Prostate gland (tissue), 2 donors: Measurements from ENCODE around the gene P2RY8. TPM values are rescaled to one million over a fixed set of nuclear protein-coding genes. Genes with fewer than 3 reads are reported as not detected.
"Not testable (repeated sequence)": the region's sequence is repeated elsewhere in the genome, so short reads cannot be mapped to it uniquely, and the experiment has no call there.

Experiments
- DNase-seq: peaks from one replicate; pipeline ENCODE4 v3.0.0-alpha.2; 2019; ENCODE audit warnings: low spot score
- H3K27ac ChIP-seq, 2 donors: fragments of 200-600 bp; sonication (generic); 2 replicates each; pipeline ENCODE4 v1.5.1; 2017 to 2019
- H3K27me3 ChIP-seq: fragments of 200-600 bp; sonication (generic); replicated peaks from 2 replicates; pipeline ENCODE4 v1.5.1; 2019; ENCODE audit not compliant: insufficient read depth
- H3K36me3 ChIP-seq, 2 donors: fragments of 200-600 bp; sonication (generic); 1 replicate in 1 of 2; 2 replicates in 1 of 2; pipeline versions ENCODE4 v1.5.1 to v1.8.1; 2017 to 2019
- H3K4me1 ChIP-seq: fragments of 200-600 bp; sonication (generic); replicated peaks from 2 replicates; pipeline ENCODE4 v1.5.1; 2019
- H3K4me3 ChIP-seq, 2 donors: fragments of 200-600 bp; sonication (generic); 2 replicates each; pipeline ENCODE4 v1.5.1; 2017 to 2019
- H3K9me3 ChIP-seq: fragments of 200-600 bp; sonication (generic); 2 replicates; pipeline ENCODE4 v1.5.1; 2017
- CTCF ChIP-seq, 4 experiments: fragments of 200-600 bp in 2 of 4; fragments of 450-650 bp in 2 of 4; sonication (generic) in 2 of 4; IDR thresholded peaks; 1 replicate in 3 of 4; 2 replicates in 1 of 4; pipeline ENCODE4 v1.5.1; 2016 to 2019; ENCODE audit warnings: antibody characterized with exemption in 4 of 4, mild to moderate bottlenecking in 2 of 4, moderate library complexity in 2 of 4
- POLR2A ChIP-seq: fragments of 450-650 bp; IDR thresholded peaks from one replicate; pipeline ENCODE4 v1.6.1; 2016; ENCODE audit warnings: antibody characterized with exemption, mild to moderate bottlenecking
- POLR2AphosphoS5 ChIP-seq: sonication (generic); formaldehyde crosslinking; IDR thresholded peaks from one replicate; pipeline ENCODE4 v1.6.1; 2017; ENCODE audit warnings: antibody characterized with exemption
- WGBS: methylation state at CpG from one replicate; pipeline ENCODE4 v1.1.5; 2018; 5-methylcytosine and 5-hydroxymethylcytosine counted together
- intact Hi-C: fragments of 100-400 bp; cut with DNase I; formaldehyde crosslinking; loops from one replicate; pipeline ENCODE4 v1.14.2; 2022
- total RNA-seq, 2 donors: library from RNA; depleted of rRNA; stranded (reverse); fragments of >200 nt; gene quantifications; one replicate each; pipeline ENCODE4 v1.1.0, GENCODE V29; 2016

P2RY8 gene
- total RNA-seq, 2 donors from 2014 or later = 0.59 to 1.8 TPM

GRCh38 chrX:1561164-1561563 is 24.2 kb upstream of the P2RY8 start:
- Histone ChIP-seq H3K4me3 (no peak overlapping the region), H3K4me1 (no peaks in the 10 kb centered on the region), H3K36me3 (no peaks in the 10 kb centered on the region), H3K27ac (no peak overlapping the region), H3K27me3 (no peaks in the 10 kb centered on the region), H3K9me3 (no peaks in the 10 kb centered on the region)
- WGBS = 71% methylated on average over 2 of the region's 2 CpGs
- DNase-seq = no peak
- intact Hi-C loops = no loop called here
- TF ChIP-seq POLR2AphosphoS5 = no peak
- no peak for TF ChIP-seq CTCF (IDR thresholded peaks at IDR 0.05)
- TF ChIP-seq POLR2A = no peak

GRCh38 chrX:1558761-1559468 is 21.9 kb upstream of the P2RY8 start:
- Histone ChIP-seq H3K9me3 (no peaks in the 10 kb centered on the region), H3K4me1 (no peaks in the 10 kb centered on the region), H3K27me3 (no peaks in the 10 kb centered on the region), H3K36me3 (no peaks in the 10 kb centered on the region), H3K4me3 (no peak overlapping the region), H3K27ac (no peak overlapping the region)
- intact Hi-C loops = no loop called here
- 82% methylated on average over 13 of the region's 13 CpGs for WGBS
- TF ChIP-seq POLR2A (no peak), CTCF (IDR thresholded peaks at IDR 0.05) (no peak), POLR2AphosphoS5 (no peak)
- no peak for DNase-seq

- DNase-seq, H3K27ac ChIP-seq, H3K9me3 ChIP-seq, H3K36me3 ChIP-seq, H3K4me1 ChIP-seq, H3K27me3 ChIP-seq, H3K4me3 ChIP-seq, intact Hi-C loops: not testable (repeated sequence)
Observed at GRCh38 chrX:1557442-1557841, 20.5 kb upstream of the P2RY8 start.

GRCh38 chrX:1555370-1555769 is 18.4 kb upstream of the P2RY8 start:
- no peak overlapping the region for H3K27ac ChIP-seq
- no peaks in the 10 kb centered on the region for H3K9me3 ChIP-seq
- H3K36me3 ChIP-seq = no peaks in the 10 kb centered on the region
- H3K27me3 ChIP-seq = no peaks in the 10 kb centered on the region
- H3K4me3 ChIP-seq = no peak overlapping the region
- no peak for DNase-seq
- intact Hi-C loops = no loop called here
- 92% methylated on average over 6 of the region's 6 CpGs for WGBS
- TF ChIP-seq POLR2AphosphoS5 (no peak), POLR2A (no peak), CTCF (IDR thresholded peaks at IDR 0.05) (no peak)
- H3K4me1 ChIP-seq = no peaks in the 10 kb centered on the region

GRCh38 chrX:1554469-1555210 is 17.7 kb upstream of the P2RY8 start:
- no peak for DNase-seq

More at GRCh38 chrX:1554469-1555210, 17.7 kb upstream of the P2RY8 start:
- no peak for TF ChIP-seq POLR2A
- no peak for TF ChIP-seq CTCF (IDR thresholded peaks at IDR 0.05)
- no peak for TF ChIP-seq POLR2AphosphoS5
- intact Hi-C loops = no loop called here
- H3K4me1 ChIP-seq = no peaks in the 10 kb centered on the region
- H3K9me3 ChIP-seq = no peaks in the 10 kb centered on the region
- no peak overlapping the region for H3K4me3 ChIP-seq
- 82% methylated on average over 19 of the region's 19 CpGs for WGBS
- no peaks in the 10 kb centered on the region for H3K27me3 ChIP-seq
- no peak overlapping the region for H3K27ac ChIP-seq
- no peaks in the 10 kb centered on the region for H3K36me3 ChIP-seq
